Bronchial epithelial cell (primary cell): ENCODE measurements around the gene IFITM1. TPM values are rescaled to one million over a fixed set of nuclear protein-coding genes. Genes with fewer than 3 reads are reported as not detected.

Experiments used
- DNase-seq: peaks from one replicate; pipeline ENCODE4 v3.0.0-alpha.2; 2010; ENCODE audit warnings: low read depth
- FAIRE-seq: peaks from 2 replicates; lab custom pipeline; 2011; peaks lifted over from hg19 to GRCh38; lab: Jason Lieb, UNC
- H3K27me3 ChIP-seq: 2 replicates; pipeline ENCODE4 v1.5.1; 2011; ENCODE audit warnings: low read length; ENCODE audit not compliant: control insufficient read depth, insufficient read depth
- H3K36me3 ChIP-seq: 2 replicates; pipeline ENCODE4 v1.5.1; 2011; ENCODE audit warnings: low read length; ENCODE audit not compliant: control insufficient read depth, insufficient read depth
- H3K4me3 ChIP-seq: 2 replicates; pipeline ENCODE4 v1.5.1; 2011; ENCODE audit warnings: mild to moderate bottlenecking, low read depth, low read length, control low read depth
- total RNA-seq: library from RNA; depleted of rRNA; stranded (reverse); fragments of >200 nt; gene quantifications from 2 replicates; pipeline ENCODE4 v1.2.1, GENCODE V29; 2014
- TF ChIP-seq, protein P1 (sequence below): IDR thresholded peaks from 2 replicates; pipeline ENCODE4 v1.5.1; 2011; ENCODE audit warnings: mild to moderate bottlenecking, moderate library complexity, low read length, control low read depth, inconsistent platforms; ENCODE audit not compliant: insufficient read depth, severe bottlenecking

The IFITM1 gene
- total RNA-seq, 1 donor from 2014 or later: 1.8 TPM

DNA sequence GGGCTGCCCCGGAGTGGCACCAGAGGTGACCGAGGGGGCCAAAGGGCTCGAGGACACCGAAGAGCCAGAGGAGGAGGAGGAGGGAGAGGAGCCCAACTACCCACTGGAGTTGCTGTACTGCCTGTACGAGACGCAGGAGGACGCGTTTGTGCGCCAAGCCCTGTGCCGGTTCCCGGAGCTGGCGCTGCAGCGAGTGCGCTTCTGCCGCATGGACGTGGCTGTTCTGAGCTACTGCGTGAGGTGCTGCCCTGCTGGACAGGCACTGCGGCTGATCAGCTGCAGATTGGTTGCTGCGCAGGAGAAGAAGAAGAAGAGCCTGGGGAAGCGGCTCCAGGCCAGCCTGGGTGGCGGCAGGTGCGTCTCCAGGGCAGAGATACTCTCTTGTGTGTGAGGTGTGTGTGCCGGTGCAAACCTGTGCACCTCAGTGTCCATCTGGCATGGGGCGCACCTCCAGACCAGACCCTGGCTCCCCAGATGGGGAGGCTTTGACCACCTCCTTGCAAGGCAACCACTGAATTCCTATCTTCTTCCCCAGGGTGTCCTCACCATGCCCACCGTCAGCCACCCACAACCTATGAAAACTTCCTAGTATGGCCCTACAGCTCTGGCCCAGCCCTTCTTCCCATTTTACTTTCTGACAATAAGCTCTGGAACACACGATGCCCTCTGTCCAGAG lies 32.2 kb upstream of the IFITM1 start:
- H3K27me3 ChIP-seq: peaks cover 37% of the 10 kb centered on the region
- TF ChIP-seq, protein P1, sequence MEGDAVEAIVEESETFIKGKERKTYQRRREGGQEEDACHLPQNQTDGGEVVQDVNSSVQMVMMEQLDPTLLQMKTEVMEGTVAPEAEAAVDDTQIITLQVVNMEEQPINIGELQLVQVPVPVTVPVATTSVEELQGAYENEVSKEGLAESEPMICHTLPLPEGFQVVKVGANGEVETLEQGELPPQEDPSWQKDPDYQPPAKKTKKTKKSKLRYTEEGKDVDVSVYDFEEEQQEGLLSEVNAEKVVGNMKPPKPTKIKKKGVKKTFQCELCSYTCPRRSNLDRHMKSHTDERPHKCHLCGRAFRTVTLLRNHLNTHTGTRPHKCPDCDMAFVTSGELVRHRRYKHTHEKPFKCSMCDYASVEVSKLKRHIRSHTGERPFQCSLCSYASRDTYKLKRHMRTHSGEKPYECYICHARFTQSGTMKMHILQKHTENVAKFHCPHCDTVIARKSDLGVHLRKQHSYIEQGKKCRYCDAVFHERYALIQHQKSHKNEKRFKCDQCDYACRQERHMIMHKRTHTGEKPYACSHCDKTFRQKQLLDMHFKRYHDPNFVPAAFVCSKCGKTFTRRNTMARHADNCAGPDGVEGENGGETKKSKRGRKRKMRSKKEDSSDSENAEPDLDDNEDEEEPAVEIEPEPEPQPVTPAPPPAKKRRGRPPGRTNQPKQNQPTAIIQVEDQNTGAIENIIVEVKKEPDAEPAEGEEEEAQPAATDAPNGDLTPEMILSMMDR: no peak
- DNase-seq (no peak), FAIRE-seq (no peak)
- no peak overlapping the region for H3K4me3 ChIP-seq
- no peaks in the 10 kb centered on the region for H3K36me3 ChIP-seq

DNA sequence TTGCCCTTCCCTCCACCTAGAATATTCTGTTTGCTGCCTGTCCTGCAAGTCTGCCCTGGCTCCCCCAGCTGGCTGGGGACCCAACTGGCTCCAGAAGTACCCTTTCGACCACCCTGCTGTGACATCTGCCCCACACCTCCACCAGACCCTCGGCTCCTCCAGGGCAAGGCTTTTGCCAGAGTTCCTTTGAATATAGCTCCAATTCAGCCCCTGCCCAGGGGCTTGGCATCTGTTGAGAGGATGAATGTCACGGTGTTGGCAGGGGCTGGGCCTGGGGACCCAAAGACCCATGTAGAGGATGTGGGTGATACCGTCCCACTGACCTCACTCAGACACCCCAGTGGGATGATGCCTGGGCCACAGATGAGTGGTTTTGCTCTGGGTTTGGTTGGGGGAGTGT lies 31.7 kb upstream of the IFITM1 start:
- no peak overlapping the region for H3K4me3 ChIP-seq
- no peak for FAIRE-seq
- TF ChIP-seq, protein P1: no peak
- H3K27me3 ChIP-seq: peaks cover 40% of the 10 kb centered on the region
- no peak for DNase-seq
- no peaks in the 10 kb centered on the region for H3K36me3 ChIP-seq

DNA sequence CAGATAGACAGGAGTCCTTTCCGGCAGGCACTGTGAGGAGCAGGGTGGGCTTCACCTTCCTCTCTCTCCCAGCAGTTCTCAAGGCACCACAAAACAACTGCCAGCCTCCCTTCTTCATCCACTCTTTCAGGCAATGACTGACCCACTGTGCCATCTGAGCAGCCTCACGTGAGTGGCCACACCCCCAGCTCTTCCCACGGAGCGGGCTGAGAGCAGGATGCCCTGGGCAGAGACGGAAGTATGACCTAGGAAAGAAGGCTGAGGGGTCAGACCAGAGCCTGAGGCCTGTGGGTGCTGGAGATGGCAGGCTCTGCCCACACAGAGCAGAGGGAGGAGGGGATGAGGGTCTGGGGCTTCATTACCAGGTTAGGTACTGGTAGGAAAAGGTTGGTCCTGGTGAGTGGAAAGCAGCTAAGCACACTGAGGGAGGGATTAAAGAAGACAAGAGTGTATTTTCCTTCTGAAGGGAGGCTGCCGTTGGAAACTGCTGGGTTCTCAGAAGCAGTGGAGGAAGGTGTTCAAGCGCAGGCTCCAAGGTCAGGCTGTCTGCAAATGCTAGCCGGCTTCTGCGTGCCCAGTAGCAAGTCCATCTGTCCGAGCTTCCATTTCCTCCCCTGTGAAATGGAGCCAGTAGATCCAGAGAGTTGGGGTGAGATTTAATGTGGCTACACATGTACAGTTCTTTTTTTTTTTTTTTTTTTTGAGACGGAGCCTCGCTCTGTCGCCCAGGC lies 31.0 kb upstream of the IFITM1 start:
- TF ChIP-seq, protein P1: no peak
- peaks cover 45% of the 10 kb centered on the region for H3K27me3 ChIP-seq
- DNase-seq: no peak
- no peak overlapping the region for H3K4me3 ChIP-seq
- FAIRE-seq: no peak
- H3K36me3 ChIP-seq: no peaks in the 10 kb centered on the region

DNA sequence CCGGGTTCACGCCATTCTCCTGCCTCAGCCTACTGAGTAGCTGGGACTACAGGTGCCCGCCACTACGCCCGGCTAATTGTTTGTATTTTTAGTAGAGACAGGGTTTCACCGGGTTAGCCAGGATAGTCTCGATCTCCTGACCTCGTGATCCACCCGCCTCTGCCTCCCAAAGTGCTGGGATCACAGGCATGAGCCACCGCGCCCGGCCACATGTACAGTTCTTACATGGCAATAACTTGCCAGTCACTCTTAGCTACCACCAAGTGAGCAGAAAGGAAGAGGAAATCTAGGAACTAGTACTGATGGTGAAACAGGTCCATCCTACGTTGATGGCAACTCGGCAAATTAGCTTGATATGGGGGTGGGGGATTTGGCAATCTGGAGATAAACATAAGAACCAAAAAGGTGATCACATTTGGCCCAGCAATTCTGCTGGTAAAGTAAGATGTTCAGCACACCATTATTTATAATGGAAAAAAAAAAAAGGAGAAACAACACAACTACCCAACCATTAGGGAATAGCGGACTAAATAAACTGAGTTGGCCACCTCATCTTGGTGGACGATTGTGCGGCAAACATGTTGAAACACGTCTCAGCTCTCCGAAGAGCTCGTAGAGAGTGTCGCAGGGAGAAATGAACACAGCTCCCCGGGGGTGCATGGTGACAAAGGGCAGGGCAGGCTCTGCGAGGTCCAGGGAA lies 30.3 kb upstream of the IFITM1 start:
- Histone ChIP-seq H3K4me3 (no peak overlapping the region), H3K27me3 (peaks cover 45% of the 10 kb centered on the region), H3K36me3 (no peaks in the 10 kb centered on the region)
- TF ChIP-seq, protein P1: no peak
- DNase-seq (peak; percentile 70), FAIRE-seq (peak; percentile 32)

DNA sequence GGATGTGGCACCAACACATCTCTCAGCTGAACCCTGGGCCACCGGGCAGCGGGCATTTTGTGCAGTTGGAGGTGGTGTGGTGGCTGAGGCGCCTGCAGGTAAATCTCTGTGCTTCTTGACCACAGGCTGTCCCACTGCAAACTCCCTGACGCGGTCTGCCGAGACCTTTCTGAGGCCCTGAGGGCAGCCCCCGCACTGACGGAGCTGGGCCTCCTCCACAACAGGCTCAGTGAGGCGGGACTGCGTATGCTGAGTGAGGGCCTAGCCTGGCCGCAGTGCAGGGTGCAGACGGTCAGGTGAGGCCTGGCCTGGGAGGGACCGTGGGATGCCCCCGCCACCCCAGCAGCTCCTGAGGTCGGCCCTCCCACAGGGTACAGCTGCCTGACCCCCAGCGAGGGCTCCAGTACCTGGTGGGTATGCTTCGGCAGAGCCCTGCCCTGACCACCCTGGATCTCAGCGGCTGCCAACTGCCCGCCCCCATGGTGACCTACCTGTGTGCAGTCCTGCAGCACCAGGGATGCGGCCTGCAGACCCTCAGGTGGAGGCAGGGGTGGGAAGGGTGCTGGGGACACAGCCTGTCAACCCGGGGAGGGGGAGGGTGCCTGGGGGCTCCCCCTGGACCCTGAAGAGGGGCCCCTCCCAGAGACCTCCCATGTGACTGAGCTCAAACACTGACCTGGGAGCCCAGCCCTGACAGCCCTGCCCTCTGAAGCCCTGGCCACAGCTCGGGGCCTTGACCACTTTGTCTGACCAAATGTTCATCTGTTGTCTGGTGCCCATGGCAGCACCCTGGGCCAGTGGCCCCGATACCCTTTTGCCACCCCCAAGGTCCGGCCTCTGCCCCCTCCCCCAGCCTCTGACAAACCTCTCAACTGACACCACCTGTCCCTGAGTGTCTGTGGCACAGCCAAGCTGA lies 29.5 kb upstream of the IFITM1 start:
- peaks cover 41% of the 10 kb centered on the region for H3K27me3 ChIP-seq

More for the DNA sequence above, 29.5 kb upstream of the IFITM1 start:
- TF ChIP-seq, protein P1: no peak
- H3K4me3 ChIP-seq: no peak overlapping the region
- H3K36me3 ChIP-seq: no peaks in the 10 kb centered on the region
- FAIRE-seq: no peak
- no peak for DNase-seq
